HTERT RPE-1 (cell line): ENCODE data around the gene HOXB3.

Experiments used
- in situ Hi-C: fragments of 300-500 bp; cut with MboI; formaldehyde crosslinking; loops from 4 replicates; pipeline ENCODE4 v1.14.3; 2020; ENCODE audit warnings: low sequenced_read_pairs

HOXB3 gene

DNA sequence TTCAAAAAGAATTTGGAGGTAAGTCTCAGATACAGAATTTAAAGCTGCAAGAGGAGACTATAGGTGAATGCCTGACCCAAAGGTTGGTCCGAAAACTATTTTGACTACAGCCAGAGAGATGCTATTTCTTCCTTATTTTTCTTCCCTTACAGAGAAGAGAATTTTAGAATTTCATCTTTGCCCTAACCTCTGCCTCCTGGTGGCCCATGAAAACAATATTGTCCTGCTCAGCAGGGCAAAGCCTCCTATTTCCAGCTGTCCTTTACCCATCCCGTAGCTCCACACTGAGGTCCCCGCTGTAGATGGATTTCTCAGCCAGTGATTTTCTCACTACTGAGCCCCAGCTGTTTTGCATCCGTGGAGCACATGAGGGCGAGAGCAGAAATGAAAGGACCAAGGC lies 83.8 kb downstream of the HOXB3 start:
- in situ Hi-C loops, result no loop called here

DNA sequence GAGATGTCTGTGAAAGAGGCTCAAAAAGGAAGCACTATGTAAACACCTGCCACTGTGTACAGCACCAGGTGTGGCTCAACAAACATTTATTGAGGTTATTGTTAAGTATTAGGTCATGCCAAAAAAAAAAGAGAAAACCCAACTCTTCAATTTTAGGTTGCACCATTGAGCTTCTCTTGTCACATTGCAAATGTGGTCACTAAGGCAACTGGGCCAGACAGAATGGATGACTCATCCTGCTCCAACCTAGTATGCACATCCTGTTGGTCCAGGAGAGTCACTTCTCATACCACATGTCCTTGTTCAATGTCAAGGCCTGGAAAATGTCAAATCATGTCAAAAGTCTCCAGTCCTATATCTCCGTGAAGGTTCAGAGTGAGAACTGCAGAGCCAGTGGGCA lies 84.3 kb downstream of the HOXB3 start:
- in situ Hi-C loops, result no loop called here

DNA sequence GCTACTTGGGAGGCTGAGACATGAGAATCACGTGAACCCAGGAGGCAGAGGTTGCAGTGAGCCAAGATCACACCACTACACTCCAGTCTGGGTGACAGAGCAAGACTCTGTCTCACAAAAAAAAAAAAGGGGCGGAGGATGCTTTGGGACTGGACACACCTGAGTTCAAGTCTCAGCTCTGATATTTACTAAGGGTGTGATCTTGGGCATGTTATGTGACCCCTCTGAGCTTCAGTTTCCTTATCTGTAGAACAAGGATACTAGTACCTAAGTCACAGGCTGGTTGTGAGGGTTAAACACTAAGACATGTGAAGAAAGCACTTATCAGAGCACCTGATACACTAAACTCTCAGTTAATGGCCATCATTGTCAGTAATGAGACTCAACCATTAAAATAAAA lies 85.1 kb downstream of the HOXB3 start:
- in situ Hi-C loops, result no loop called here

DNA sequence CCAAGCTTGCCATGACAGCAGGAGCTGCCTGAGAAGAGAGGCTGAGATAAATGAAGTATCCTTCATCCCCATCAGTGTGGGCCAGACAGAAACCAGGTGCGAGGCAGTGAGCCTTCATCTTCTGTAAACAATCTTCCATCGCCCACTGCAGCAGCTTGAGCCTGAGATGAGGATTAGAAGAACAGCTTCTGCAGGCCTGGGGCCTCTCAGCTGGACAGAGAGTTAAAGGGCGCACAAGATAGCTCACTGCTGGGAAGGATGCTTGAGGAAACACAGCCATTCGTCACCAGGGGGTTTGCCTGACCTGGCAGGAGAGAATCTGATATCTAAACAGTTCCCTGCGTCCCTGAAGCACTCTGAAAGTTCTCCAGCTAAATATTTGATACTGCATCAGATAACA lies 86.3 kb downstream of the HOXB3 start:
- in situ Hi-C loops, result no loop called here

DNA sequence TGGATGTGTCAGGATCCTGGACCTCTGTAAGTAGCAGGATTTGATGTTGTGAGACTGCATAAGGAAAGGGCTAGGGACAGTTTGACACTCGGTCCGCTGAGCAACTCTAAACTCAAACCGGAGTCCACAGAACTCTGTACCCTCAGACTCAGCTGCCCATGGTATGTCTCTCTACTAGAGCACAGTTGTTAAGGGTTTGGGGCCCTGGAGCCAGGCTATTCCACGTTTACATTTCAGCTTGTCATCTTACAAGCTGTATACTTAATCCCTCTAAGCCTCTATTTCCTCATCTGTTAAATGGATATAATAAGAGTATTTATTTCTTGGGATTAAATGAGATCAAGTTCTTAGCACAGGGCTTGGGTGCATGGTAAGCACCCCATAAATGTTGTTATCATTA lies 87.1 kb downstream of the HOXB3 start:
- in situ Hi-C loops, result no loop called here

DNA sequence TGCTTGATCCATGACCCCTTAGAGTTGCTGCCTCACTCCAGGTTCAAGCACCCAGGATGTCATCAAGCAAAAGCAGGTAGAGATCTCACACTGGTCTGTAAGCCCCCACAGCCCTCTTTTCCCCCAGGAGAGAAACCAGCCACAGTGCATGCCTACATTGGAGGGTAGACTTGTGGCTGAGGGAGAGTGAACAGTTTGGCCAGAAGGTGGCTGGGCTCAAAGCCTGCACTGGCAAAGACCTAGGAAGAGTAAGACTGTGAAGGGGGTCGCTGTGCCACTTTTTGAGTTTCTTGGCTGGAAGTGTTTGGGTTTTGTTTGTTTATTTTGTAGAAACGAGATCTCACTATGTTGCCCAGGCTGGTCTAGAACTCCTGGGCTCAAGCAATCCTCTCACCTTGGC lies 87.7 kb downstream of the HOXB3 start:
- in situ Hi-C loops, result no loop called here

DNA sequence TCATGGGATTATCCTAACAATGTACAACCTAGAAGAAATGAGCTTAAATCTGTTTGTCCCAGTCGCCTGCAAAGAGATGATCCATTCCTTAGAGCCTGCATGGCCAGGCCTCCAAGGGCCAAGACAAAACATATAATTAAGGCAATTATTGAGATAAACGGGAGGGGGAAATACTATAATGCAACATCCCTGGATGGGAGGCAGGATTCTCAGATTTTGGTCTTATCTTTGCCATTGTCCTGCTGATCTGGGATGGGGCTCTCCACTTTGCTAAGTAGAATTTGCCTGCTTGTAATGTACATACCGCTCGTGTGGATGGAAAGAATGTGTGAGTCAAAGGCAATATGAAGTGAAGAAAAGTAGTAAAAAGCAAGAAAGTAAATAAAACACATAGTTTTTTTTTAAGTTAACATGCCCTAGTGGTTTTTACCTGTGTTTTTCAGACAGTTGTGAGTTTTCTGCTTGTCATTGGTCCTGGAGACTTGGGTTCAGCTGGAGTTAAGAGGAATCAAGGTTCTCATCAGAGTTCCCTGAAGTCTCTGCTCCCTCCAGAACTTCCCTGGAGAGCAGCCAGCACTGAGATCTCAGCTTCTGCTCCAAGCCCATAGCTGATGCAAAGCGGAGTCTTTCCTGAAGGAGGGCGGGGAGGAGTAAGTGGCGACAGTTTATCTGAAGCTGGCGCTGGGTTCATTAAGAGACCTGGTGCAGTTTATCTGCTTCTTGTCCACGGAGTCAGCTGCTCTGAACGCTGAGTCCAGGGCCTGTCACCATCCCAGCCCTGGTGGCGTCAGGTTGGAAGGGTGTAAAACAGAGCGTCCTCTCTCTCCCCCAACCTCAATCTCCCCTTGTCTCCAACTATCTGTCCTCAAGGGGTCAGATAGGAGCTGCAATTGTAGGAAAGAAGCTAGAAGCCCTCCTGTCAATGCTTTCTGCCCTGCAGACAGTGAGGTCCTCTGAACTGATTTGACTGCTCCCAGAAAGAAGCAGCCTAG lies 89.3 kb downstream of the HOXB3 start:
- in situ Hi-C loops, result no loop called here

DNA sequence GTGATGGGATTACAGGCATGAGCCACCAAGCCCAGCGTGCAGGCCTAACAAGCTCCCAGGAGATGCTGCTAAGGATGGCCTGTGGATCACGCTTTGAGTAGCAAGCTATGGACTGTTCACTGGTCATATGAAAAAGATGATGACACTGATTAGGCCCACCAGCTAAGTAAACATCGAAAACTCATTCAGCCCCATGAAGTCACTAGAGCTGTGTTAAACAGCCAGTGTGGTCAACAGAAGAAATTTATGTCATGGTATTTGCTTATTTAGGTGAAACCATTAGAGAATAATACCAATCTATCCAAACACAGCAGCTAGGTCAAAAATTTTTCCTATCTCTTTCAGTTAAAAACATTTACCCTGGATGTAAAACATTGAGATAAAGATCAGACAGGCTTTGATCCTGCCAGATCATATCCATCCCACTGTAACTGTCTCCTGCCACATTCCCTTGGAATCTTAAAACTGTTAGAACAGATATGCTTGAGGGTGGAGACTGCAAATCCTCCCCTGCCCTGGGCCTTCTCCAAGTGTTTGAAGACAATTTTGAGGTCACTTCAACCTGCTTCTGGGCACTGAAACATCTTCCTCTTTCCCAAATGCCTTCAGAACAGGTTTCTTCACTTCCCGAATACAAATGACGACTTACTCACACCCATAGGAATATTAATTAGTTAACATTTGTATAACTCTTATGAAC lies 90.2 kb downstream of the HOXB3 start:
- in situ Hi-C loops, result no loop called here

DNA sequence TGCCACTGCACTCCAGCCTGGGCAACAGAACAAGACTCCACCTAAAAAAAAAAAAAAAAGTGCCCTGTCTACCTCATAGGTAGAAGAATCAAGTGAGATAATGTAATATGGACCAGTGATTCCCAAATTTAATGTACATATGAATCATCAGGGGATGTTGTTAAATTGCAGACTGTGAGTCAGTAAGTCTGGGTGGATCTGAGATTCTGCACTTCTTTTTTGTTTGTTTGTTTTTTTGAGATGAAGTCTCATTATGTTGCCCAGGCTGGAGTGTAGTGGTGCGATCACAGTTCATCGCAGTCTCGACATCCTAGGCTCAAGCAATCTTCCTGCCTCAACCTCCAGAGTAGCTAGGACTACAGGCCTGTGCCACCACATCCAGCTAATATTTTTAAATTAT lies 90.8 kb downstream of the HOXB3 start:
- in situ Hi-C loops, result no loop called here
